SK-MEL-5 (cell line): ENCODE data around the gene RBL1. TPM values are rescaled to one million over a fixed set of nuclear protein-coding genes. Genes with fewer than 3 reads are reported as not detected.
A peak's percentile ranks its signal among the peaks of the same experiment; 100 is the strongest.
"Not testable (repeated sequence)": the region's sequence is repeated elsewhere in the genome, so short reads cannot be mapped to it uniquely, and the experiment has no call there.

ENCODE experiments used
- DNase-seq: peaks from one replicate; pipeline ENCODE4 v3.0.0-alpha.2; 2016; ENCODE audit warnings: low read depth, low spot score
- in situ Hi-C: cut with HindIII; loops from 2 replicates; pipeline ENCODE4 v1.10.0; 2016; ENCODE audit warnings: low sequenced_read_pairs, high pct_unique_total_duplicates, low pct_unique_long_range_greater_than_20kb
- small RNA-seq, 2 experiments: library from RNA; depleted of rRNA; stranded (forward); fragments of <200 nt; gene quantifications; one replicate each; pipeline ENCODE3, GENCODE V24; 2014
- total RNA-seq: library from RNA; depleted of rRNA; stranded (reverse); fragments of >200 nt; shearing (Covaris generic); gene quantifications from 2 replicates; pipeline ENCODE4 v1.2.3, GENCODE V29; 2014; rRNA removed

The RBL1 gene
- total RNA-seq, 1 experiment from 2014 or later: 15.5 TPM

DNA sequence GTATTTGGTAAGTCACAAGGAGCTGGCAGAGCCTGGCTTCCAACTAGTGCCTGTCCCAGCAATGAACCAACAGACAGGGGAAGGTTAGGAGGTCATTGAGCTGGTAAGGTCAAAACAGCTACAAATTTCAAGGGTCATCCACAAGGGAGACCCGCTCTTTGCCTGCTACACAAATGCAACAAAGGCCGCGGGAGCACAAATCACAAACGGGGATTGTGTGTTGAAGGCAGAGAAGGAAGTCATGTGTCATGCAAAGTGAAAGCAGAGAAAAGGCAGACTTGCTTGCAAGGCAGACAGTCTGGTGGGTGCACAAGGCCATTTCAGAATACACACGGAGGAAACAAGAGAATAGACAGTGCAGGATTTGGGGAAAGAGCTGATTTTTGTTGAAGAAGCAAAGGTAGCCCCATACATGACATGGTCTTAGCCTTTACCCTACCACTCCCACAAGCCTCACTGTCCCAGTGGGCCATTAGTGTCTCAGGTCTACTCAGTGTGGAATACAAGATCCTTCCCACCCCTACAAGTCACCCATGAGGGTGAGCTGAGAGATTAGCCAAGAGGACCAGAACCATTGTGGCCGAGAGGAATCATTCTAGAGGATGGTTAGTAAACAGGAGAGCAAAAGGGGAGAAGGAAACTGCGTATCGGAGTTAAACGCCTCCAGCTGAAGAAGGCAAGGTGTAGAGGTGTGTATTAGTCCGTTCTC lies 126.2 kb downstream of the RBL1 start:
- peak; percentile 40 for DNase-seq
- in situ Hi-C loops: no loop called here

DNA sequence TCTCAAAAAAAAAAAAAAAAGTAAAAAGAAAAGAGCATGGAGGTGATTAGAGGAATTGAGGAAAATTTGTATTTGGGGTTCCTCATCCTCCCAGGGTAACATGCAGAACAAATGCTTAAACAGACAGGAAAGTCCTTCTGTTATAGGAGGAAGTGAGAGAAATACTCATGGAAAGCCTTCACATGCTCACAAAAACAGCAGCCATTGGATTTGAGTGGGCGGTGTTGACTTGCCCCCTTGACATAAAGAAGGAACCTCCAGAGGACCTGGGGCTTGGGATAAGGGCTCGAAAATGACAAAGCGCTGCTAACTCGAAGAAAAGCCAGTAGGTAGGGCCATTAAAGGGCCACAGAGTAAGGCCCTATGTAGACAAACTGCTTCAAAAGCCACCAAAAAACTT lies 126.7 kb downstream of the RBL1 start:
- in situ Hi-C loops: no loop called here
- no peak for DNase-seq

DNA sequence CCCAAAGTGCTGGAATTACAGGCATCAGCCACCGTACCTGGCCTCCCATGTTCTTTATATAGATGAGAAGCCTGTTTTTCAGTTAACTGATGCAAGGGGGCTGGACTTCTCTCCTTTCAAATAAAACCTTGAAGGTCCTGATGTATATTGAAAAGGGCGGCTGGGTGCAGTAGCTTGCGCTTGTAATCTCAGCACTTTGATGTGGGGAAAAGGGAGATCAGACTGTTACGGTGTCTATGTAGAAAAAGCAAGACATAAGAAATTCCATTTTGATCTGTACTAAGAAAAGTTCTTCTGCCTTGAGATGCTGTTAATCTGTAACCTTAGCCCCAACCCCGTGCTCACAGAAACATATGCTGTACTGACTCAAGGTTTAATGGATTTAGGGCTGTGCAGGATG lies 128.2 kb downstream of the RBL1 start:
- DNase-seq: no peak
- in situ Hi-C loops: no loop called here

DNA sequence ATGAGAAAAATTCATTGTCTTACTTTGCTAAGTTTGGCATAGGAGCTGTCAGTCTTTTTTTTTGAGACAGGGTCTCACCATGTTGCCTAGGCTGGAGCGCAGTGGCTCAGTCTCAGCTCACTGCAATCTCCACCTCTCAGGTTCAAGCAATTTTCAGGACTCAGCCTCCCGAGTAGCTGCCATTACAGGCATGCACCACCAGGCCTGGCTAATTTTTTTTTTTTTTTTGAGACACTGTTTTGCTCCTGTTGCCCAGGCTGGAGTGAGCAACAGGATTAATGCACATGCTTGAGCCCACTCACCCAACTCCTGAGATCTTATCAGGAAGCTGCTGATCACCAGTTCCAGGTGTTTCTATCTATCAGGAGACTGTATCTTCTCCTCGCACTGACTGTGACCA lies 128.8 kb downstream of the RBL1 start:
- DNase-seq, in situ Hi-C loops: not testable (repeated sequence)

DNA sequence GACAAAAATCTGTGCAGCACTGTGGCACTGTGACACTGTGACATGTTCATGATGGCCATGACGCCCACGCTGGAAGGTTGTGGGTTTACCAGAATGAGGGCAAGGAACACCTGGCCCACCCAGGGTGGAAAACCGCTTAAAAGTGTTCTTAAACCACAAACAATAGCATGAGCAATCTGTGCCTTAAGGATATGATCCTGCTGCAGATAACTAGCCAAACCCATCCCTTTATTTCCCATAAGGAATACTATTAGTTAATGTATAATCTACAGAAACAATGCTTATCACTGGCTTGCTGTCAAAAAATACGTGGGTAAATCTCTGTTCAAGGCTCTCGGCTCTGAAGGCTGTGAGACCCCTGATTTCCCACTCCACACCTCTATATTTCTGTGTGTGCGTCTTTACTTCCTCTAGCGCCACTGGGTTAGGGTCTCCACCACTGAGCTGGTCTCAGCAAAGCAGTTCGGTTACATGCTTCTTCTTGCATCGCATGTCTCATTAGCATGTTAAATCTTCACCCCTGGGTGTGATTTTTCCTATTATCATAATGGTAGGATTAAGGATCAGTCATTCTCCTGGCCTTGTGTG lies 133.3 kb downstream of the RBL1 start:
- in situ Hi-C loops, DNase-seq: not testable (repeated sequence)

DNA sequence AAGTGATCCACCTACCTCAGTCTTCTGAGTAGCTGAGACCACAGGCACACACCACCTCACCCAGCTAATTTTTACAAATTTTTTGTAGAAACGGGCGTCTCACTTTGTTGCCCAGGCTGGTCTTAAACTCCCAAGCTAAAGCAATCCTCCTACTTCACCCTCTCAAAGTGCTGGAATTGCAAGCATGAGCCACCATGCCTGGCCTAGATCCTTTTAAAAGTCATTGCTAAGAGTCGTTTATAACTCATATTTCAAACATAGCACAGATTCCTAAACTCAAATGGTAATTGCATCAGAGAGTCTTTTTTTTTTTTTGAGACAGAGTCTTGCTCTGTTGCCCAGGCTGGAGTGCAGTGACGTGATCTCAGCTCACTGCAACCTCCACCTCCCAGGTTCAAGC lies 136.6 kb downstream of the RBL1 start:
- no peak for DNase-seq
- in situ Hi-C loops: no loop called here

DNA sequence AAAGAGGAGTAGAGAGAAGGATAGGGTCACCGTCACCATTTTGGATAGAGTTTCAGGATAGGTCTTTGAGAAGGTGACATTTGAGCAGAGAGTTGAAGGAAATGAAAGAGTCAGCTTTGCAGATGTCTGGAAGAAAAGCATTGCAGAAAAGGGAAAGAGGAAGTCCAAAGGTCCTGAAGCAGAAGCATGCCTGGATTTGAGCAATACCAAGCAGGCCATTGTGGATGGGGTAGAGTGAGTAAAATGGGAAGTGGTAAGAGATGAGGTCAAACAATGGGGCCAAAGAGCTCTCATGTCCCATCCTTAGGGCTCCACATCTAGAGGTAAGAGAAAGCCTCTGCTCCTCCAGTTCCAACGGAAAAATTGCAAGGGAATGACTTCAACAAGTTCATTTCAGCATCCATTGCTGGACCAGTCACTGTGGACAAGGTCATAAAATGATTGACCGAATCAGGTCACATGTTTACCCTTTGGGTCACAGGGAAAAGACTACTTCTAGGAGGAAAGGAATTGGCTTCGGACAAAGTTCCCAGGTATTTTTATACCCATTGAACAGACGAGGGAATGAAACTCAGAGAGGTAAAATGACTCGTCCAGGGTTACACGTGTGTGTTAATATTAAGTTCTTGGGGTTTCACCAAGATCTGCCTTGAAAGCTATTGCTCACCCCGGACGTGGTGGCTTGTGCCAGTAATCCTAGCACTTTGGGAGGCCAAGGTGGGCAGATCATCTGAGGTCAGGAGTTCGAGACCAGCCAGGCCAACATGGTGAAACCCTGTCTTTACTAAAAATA lies 137.7 kb downstream of the RBL1 start:
- in situ Hi-C loops: no loop called here
- no peak for DNase-seq

DNA sequence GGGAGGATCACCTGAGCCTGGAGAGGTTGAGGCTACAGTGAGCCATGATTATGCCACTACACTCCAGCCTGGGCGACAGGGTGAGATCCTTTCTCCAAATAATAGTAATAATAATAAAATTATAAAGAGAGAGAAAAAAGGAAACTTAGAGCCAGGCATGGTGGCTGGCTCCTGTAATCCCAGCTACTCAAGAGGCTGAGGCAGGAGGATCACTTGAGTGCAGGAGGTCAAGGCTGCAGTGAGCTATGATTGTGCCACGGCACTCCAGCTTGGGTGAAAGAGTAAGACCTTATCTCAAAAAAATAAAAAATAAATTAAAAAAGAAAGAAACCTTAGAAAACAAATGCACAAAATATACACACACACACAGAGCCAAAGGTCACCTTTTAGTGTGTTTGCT lies 139.1 kb downstream of the RBL1 start:
- DNase-seq: no peak
- in situ Hi-C loops: no loop called here

DNA sequence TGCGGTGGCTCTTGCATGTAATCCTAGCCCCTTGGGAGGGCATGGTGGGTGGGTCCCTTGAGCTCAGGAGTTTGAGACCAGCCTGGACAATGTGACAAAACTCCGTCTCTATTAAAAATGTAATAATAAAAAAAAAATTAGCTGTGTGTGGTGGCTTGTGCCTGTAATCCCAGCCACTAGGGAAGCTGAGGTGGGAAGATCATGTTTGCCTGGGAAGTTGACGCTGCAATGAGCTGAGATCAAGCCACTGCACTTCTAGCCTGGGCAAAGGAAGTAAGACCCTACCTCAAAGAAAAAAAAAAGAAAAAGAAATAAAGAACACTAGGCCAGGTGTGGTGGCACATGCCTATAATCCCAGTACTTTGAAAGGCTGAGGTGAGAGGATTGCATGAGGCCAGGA lies 139.8 kb downstream of the RBL1 start:
- DNase-seq: no peak

DNA sequence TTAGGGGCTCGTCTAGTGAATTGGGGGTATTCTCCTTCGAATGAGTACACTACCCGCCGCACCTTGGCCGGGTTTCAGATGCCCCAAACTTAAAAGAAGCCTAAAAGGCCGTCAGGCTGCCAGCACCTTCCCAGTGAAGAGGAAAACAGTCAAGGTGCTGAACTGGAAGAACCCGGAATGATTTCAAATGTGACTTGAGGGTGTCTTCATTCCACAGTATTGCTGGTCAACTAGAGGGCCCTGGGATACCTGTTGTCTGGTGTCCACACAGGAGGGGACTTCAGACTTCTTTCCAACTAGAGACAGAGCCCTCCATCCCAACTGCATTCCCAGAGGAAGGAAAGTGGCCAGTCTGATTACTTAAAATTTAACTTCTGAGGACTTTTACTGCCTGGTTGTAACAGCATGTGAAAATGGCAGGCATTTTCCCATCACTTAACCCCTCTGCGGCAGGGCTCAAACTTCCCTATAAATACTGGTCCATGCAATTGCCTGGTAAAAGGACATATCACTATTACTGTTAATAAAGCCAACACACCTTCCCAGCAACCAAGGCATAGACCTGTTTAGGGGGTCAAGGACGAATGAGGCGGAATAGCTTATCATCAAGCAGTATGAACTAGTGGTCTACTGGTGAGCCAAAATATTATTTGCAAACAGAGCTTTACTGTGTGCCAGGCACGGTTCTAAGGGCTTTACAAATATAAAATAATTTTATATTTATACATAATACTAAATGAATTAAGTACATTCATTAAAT lies 143.6 kb downstream of the RBL1 start:
- in situ Hi-C loops: no loop called here
- DNase-seq: no peak

More for the DNA sequence above, 139.8 kb downstream of the RBL1 start:
- in situ Hi-C loops: no loop called here

DNA sequence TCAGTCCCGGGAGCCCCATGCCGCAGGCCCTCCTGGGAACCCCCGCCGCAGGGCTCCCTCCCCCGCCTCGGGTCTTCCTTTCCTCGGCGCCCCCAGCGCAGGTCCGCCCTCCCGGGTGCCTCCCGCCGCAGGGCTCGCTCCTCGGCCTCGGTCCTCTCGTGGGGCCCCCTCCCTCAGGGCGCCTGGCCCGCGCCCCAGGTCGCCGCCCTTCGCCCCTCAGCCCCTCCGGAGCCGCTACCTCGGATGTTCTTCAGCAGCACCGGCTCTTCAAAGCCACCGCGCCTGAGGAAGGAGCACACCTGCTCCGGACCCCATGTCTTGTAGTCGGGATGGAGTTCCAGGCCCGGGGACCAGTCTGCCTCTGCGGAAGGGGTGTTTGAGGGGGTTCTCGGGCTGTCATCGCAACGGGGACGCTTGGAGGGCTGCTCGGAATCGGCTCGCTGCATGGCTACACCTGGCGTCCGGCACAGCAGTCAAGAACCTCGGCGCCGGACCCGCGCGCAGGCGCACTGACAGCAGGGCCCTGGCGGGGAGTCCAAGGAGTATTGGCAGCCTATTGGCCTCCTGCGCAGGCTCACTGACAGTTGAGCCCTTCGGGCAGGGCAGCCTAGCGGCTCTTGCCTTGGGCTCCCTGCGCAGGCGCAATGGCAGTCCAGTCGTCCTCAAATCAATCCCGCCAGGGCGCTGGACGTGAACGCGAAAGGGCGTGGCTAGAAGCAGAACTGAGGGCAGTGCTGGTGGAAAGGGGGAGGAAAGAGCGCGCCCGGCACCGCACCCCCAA lies 144.4 kb downstream of the RBL1 start, which contains the start of gene SAMHD1:
Gene SAMHD1 (minus strand): TSS at position 511 of the 781 bp plus-strand sequence. CDS start 65 bp downstream, at position 446.
- in situ Hi-C loops: no loop called here
- DNase-seq: peak; percentile 98

DNA sequence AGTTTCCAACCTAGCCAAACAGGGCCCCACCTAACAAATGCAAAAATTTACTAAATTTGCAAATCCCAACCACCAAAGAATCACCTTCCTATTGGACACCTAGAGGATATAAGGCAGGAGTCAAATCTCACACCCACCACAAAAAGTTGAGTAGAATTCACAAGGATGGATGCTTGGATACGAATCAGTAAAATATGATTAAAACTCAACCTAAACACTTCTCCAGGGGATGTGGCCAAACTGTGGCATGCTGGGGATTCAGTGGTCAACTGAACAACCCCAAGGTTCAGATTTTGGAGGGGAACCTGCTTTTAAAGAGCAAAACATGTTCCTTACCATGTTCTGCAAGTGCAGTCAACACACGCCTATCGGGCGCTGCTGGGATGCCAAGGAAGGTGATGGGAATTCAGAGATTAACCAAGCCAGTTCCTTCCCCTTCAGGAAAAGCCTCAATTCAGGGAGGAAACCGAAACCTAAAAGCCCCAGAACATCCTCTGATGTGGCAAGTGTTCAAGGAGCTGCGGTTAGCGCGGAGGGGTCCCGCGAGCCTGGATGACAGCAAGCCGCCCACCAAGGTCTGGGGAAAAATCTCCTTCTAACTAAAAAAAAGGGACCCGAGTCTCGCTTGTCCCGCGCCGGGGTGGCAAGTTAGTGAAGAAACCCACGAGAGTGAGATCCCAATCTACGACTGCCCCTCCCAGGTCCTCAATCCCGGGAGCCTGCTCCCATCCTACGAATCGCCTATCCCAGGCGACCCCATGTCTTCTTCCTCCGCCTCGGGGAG lies 145.2 kb downstream of the RBL1 start:
- DNase-seq: peak; percentile 36
- in situ Hi-C loops: no loop called here

Small RNAs within 50 kb of the gene (small RNA-seq; reads per million reads assigned to genes)
- 0 to 0.10 reads per million in 2 experiments for gene RPS3AP3

Other genes with a start within 250 kb of the RBL1 start
- not detected in 2 replicates for gene TLDC2, start 219.9 kb downstream of the RBL1 start, total RNA-seq
- gene SAMHD1, start 144.3 kb downstream of the RBL1 start, total RNA-seq: 16.4 and 17.5 TPM in 2 replicates
- 628 and 702 TPM in 2 replicates for gene RPN2, start 83.3 kb upstream of the RBL1 start, total RNA-seq
- gene MROH8, start 83.6 kb upstream of the RBL1 start, total RNA-seq: 2.9 and 8.2 TPM in 2 replicates
- not detected in 2 replicates for gene GHRH, start 165.8 kb upstream of the RBL1 start, total RNA-seq
- 12.4 and 19.4 TPM in 2 replicates for gene MANBAL, start 193.7 kb upstream of the RBL1 start, total RNA-seq